Stimulated activated CD8-positive, alpha-beta memory T cell treated with anti-CD3 and anti-CD28 coated beads, Interleukin-2, amount 100 ng/mL, for 48 hours (primary cell): Measurements from ENCODE around the gene AP2A2.

Source experiments
- DNase-seq, 2 donors: peaks; one replicate each; pipeline ENCODE4 v3.0.0-alpha.2; 2020; ENCODE audit warnings: low read depth in 2 of 2

AP2A2 gene

DNA sequence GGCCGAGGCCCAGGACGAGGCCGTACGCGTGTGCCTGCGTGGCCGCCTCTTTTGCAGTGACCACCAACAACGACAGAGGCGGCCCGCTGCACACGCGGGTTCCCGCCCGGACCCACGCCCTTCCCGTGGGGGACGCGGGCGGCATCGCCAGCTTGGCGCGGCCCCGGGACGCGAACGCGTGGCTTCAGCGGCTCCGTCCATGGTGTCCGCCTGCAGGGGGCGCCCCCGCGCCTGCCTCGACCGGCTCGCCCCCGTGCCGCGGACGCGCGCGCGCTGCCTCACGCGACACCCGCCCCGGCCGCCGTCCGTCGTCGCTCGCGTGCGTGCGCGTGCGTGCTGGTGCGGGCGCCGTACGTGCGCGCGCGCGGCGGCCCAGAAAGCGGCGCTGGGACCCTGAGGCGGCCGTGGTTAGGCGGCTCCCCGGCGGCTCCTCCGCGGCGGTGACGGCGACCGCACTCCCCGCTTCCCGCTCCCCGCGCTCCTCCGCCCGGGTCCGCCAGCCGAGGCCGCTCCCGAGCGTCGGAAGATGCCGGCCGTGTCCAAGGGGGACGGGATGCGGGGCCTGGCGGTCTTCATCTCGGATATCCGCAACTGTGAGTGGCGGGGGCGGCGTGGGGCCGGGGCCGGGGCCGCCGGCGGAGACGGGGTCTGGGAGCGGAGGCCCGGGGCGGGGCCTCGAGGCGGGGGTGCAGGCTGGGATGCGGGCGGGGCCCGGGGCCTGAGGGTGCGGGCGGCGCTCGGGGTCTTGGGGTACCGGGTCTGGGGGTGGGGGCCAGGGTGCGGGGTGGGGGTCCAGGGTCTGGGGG is at the start of gene AP2A2:
Gene AP2A2 (plus strand): TSS at position 375 of the 806 bp plus-strand sequence. CDS start 152 bp downstream, at position 527.
- DNase-seq, result peak; percentile 86 to 95

GRCh38 chr11:876545-876944 is 49.1 kb upstream of the AP2A2 start:
- DNase-seq, result no peak

DNA sequence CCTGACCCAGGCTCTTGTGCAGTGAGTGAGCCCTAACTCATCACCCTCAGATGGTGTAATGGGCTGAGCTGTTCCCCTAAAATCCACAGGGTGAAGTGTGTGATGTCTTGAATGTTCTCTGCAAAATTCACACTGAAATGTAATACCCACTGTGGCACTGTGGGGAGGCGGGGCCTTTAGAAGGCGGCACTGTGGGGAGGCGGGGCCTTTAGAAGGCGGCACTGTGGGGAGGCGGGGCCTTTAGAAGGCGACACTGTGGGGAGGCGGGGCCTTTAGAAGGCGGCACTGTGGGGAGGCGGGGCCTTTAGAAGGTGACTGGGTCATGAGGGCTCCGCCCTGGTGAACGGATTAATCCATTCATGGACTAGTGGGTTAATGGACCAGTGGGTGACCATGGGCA is 48.1 kb upstream of the AP2A2 start:
- DNase-seq, result peak; percentile 12 to 16

GRCh38 chr11:880447-880846 is 45.2 kb upstream of the AP2A2 start:
- no peak for DNase-seq

DNA sequence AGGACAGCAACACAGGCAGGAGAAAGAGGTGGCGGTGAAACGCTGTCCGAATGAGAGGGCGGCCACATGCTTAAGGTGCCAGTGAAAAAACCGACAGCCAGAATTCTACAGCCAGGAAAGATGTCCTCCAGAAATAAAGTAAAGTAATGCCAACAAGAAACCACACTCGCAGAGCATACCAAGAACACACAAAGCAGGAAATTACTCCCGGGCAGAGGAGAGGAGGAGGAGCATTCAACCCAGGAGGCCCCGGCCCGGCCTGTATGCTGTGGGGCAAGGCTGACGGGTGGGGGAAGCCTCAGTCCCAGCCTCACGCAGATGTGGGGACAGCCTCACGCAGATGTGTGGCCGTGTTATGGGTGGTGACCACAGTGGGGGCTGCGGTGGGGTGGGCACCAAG is 43.1 kb upstream of the AP2A2 start:
- no peak for DNase-seq

DNA sequence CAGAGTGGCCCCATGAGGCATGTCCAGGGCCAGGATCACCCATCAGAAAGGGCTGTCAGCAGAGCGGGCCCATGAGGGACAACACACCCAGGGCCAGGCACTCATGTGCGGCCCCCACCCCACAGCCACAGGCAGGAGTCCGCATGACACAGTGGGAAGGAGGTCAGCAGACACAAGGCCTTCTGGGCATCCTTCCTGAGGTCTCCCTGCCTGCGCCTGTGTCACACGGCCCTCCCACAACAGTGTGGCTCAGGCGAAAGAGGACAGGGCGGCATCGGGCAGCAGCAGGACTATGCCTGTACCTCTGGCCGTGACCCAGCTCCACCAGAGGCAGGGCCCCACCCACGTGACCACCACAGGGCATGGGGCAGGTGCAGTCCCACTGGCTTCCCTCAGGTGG is 42.1 kb upstream of the AP2A2 start:
- DNase-seq, result no peak

GRCh38 chr11:884578-885070 is 41.0 kb upstream of the AP2A2 start:
- DNase-seq, result no peak

- no peak for DNase-seq
Observed at GRCh38 chr11:886568-886967, 39.1 kb upstream of the AP2A2 start.

DNA sequence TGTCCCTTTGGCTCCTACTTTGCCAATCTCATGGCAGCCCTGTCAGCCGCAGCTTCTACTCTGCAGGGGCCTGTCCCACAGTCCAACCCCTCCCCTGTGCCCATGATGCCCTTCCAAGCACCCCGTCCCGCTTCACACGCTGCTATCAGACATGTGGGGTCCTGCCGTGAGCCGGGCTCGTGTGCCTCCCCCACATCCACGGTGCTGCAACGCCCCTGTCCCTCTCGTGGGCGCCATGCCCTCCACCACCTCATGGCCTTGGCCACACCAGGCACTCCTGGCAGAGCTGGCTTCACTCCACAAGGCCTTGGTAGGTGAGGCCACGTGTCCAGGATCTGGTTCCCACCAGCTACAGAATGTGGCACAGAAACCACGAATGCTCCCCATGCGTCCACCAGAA is 38.1 kb upstream of the AP2A2 start:
- DNase-seq, result no peak

DNA sequence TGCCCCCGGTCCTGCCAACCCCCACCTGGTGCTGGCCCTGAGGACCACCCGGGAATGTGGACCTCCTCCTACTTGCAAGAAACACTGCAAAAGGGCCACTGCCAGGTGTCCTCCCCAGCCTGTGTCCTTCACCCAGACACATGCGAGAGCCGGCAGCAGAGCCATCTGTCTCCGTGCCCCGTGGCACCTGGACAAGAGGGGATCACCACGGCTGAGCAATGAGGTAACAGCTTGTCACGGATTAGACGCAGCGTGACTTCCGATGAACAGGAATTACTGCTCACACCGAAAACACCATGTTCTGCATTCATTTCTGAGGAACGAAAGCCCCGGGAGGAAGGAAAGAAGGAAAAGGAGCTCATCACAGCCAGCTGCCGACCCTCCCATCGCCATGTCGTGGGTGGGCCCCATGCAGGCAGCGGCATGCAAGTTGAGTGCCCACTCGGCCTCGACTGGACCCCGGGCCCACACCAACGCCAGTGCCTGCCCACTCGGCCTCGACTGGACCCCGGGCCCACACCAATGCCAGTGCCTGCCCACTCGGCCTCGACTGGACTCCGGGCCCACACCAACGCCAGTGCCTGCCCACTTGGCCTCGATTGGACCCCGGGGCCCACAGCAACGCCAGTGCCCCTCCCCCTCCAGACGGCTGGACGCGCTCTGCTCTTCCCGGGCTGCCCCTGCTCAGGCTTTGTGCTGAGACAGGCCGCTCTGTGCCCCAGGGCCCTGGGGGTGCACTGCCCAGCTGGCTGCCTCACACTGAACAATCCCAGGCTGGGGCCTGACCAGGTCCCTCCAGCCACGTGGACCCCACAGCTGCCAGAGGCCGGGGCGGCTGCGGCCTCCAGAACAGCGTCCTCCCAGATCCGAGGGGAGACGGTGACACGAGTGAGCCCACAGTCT is 37.1 kb upstream of the AP2A2 start:
- DNase-seq, result no peak

GRCh38 chr11:889257-889656 is 36.4 kb upstream of the AP2A2 start:
- DNase-seq, result no peak

GRCh38 chr11:889687-890475 is 35.8 kb upstream of the AP2A2 start:
- no peak for DNase-seq

DNA sequence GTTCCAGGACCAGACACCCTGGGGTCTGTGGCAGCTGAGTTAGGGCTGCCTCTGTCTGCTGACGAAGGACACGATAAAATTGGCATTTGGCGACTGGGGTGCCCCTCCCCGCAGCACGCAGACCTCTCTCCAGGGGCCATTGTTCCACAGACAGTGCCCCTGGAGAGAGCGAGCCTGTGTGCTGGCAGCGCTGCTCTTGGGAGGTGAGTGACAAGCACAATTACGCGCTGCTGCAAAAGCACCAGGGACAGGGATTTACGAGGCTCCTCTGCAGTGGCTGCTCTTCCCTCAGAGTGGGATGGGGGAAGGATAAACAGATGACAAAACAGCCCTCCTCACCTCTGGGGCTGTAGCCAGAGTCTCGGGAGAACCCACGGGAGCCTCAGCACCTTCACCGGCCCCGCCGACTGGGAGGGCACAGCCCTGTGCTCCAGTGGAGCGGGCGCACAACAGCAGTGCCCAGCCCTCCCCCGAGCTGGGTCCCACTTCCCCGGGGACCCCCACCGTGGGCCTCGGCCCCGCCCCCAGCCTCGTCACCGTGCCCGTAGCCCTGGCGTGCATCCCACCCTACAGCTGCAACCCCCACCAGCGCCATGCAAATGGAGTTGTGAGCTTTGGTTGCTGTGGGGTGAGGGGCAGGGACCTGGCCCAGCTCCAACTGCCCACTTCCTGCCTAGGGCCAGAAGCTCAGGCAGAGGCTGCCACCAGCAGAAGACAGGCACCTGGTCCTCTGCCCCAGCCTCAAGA is 34.7 kb upstream of the AP2A2 start:
- no peak for DNase-seq

DNA sequence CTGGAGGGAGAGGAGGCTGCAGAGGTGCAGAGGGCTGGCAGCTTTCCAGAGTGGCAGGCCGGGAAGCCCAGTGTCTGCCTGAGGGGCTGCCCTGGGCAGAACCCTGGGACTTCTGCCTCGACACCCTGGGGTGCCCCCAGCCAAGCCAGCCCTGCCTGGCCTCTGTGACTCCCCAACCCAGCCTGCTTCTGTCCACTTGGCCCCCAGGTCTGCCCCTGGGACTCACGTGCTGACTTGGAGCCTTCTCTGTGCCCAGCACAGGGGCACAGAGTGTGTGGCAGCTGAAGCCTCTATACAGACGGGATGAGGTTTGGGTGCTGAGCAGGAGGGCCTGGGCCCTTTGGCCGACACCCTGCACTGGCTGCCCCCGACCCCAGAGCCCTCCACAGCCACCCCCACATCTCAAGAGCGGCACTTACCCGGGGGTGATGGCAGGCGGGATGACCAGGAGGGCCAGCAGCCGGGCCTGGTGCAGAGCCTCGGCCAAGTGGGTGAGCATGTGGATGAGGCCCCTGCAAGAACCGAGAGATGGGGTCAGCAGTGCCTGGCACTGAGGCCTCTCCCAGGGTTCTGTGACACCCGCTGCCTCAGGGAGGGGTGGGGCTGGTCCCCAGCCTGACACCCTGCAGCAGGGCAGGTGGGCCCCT is 32.5 kb upstream of the AP2A2 start:
- no peak for DNase-seq

DNA sequence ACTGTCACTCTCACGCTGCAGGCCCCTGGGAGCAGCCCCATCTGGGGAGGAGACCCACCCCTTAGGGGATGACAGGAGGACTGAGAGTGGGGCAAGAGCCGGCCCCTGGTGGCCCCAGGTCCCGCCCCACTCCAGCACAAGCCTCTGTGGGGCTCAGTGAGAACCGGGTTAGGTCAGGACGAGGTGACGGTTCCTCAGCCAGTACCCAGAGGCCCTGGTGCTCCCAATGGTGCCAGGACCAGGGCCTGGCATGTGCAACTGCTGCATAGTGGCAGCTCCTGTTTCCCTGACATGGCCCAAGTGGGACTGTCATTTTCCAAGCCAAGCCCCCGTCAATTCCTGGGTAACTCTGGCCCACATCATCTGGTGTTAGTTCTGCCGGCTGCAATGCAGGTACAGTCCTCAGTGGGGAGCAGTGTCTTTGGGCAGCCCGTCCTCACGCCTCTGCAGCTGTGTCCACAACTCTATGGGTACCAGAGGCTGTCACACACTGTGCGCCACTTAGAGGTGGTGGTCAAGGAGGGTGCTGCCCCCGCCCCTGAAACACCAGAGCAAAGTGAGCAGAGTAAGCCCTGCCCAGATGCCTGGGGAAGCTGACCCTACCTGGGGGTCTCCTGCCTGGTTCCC is 31.0 kb upstream of the AP2A2 start:
- DNase-seq, result no peak

DNA sequence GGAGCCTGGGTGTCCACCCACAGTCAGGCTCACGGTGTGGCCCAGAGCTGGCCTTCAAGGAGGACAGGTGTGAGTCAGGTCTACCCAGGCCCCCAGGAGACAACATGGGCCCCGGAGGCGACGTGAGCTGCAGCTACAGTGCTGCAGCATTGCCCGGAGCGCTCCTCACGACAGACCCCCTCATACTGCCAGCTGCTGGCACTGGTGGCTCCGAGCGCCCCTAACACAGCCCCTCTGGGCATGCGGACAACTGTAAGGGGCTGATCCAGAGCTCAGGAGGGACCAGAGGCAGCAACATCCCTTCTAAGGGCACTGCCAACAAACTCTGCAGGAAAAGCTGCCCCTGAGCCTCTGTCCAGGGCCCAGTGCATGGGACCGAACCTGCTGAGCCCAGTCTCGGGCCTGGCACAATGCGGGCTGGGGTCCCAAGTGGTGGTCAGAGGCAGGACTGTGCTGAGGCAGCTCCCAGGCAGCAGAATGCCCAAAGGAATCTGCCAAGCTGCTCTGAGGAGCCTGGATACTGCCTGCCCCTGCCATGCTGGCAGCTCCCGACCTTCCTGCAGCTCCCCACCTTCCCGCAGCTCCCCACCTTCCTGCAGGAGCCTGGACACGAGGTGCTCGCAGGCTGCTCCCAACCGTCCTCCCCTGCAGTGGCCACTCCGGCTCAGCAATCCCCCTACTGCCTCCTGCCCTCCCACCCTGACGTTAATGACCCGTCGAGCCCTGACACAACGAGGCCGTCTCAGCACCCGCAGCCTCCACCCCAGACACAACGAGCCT is 30.1 kb upstream of the AP2A2 start:
- DNase-seq, result no peak

GRCh38 chr11:897253-898142 is 28.2 kb upstream of the AP2A2 start:
- DNase-seq, result no peak

DNA sequence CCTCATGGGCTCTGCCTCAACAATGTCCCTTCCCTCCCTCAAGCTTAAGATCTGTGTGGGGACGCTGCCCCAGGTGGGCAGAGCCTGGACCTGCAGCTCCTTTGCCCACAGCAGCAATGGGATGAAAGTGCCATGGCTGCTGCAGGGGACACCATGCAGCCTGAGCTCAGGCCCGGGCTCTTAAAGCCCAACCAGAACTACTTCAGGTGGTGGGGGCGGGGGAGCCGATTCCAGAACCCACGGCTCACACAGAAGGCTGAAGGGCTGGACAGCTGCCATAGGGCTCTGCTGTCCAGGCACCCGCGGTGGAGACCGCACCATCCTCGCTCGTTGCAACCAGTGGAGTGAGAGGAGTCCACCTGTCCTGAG is 27.5 kb upstream of the AP2A2 start:
- no peak for DNase-seq
